ENCODE results near the gene TNRC18. TPM values are rescaled to one million over a fixed set of nuclear protein-coding genes. Genes with fewer than 3 reads are reported as not detected.
"Not testable (repeated sequence)": the region's sequence is repeated elsewhere in the genome, so short reads cannot be mapped to it uniquely, and the experiment has no call there.

TNRC18 gene
- total RNA-seq (ENCODE audit: insufficient read depth, low replicate concordance), result 33.2 TPM

GRCh38 chr7:5423306-5423975 is at the start of gene TNRC18:
Gene TNRC18 (minus strand): TSS chr7:5423834. CDS start chr7:5421246, 2,588 bp downstream.
- no peak for DNase-seq (ENCODE audit: low spot score)

DNA sequence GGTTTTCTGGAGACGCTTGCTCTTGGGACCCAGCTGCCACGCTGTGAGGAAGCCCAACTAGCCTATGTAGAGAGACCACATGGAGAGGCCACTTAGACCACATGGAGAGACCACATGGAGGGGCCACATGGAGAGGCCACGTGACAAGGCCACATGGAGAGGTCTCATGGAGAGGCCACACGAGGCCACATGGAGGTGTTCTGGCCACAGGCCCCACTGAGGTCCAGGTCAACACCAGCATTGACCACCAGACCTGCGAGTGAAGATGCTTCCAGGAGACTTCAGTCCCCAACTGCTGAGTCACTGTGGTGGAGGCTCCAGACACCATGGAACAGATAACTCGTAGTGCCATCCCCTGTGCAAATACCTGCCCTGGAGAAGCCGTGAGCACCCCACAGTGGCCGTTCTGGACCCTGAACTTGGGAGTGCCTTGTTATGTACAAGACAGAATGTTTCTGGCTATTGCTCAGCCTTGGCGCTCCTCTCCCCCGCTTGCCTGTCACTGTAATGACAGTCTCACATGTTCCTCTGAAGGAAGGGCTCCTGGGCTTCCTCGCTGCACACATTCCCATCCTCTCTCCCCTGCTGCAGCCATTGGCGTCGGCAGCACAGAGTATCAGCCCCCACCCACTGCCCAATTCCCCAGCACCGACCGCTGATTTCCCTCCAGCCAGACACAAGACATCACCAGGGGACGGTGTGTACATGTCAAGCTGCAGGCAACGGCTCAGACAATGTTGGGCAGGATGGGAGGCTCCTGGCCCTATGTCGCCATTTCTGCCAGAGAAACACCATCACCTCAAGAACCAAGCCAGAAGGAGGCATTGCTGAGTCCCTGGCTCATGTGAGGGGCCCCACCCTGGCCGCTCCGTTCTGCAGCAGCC is 49.0 kb upstream of the TNRC18 start:
- DNase-seq (ENCODE audit: low spot score), result no peak

DNA sequence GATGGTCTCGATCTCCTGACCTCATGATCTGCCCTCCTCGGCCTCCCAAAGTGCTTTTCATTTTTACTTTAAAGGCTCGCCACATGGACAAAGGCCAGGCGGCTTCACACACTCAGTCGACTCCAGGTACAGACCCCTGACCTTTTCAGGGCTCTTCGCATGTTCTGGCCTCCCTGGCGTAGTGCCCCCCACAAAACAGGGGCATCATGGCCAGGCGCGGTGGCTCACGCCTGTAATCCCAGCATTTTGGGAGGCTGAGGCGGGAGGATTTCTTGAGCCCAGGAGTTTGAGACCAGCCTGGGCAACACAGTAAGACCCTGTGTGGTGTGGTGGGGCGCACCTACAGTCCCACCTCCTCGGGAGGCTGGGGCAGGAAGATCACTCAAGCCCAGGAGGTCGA is 48.0 kb upstream of the TNRC18 start:
- DNase-seq (ENCODE audit: low spot score), result not testable (repeated sequence)

- DNase-seq (ENCODE audit: low spot score), result no peak
These were observed 47.2 kb upstream of the TNRC18 start for GRCh38 chr7:5470816-5471215.

DNA sequence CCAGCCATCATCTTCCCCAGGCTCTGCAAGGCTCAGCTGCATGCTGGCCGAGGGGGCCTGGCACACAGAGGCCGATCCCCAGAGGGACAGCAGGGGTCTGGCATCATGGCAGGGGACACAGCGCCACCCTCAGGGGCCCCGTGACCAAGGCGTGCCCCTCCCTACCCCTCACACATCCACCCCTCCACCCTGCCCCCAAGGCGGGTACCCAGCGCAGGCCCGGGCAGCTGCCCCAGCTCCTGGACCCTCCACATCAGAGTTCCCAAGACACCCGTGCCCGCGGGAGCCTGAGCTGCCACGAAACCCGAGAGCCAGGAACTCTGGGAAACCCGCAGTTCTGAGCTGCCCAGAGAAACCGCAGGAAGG is 46.5 kb upstream of the TNRC18 start:
- DNase-seq (ENCODE audit: low spot score), result no peak

GRCh38 chr7:5469375-5470166 is 45.9 kb upstream of the TNRC18 start:
- no peak for DNase-seq (ENCODE audit: low spot score)

DNA sequence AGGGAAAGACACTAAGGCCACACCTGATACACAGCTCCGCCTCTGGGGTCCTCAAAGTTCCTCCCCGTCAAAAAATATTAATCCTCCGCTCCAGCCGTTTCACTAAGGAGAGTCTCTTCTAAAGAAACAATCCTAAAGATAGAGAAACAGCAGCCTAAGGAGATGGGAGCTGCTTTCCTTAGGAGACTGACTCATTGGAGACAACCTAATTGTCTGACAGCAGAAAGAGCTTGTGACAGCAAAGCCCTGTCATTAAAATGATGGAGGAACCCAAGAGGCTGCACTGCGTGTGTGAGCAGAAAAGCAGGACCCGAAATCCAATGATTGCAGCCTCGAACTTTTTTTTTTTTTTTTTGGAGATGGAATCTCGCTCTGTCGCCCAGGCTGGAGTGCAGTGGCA is 44.0 kb upstream of the TNRC18 start:
- no peak for DNase-seq (ENCODE audit: low spot score)

GRCh38 chr7:5466551-5466950 is 42.9 kb upstream of the TNRC18 start:
- DNase-seq (ENCODE audit: low spot score), result no peak

GRCh38 chr7:5463031-5463430 is 39.4 kb upstream of the TNRC18 start:
- DNase-seq (ENCODE audit: low spot score), result no peak

DNA sequence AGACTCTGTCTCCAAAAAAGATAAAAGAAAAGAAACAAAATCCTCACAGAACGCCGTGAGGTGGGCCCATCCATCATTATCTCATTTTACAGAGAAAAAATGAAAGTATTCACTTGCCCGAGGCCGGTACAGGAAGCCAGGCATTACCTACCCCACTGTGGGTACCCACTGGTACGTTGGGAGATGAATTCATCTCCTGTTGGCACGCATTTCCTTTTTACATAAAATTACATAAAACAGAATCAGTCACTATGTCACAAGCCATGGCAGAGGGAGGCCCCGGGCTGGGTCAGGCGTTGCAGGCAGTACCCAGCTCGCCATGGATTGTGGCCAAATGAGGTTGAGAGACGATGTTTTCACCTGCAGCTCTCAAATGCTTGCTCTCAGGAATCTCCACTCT is 38.6 kb upstream of the TNRC18 start:
- no peak for DNase-seq (ENCODE audit: low spot score)

DNA sequence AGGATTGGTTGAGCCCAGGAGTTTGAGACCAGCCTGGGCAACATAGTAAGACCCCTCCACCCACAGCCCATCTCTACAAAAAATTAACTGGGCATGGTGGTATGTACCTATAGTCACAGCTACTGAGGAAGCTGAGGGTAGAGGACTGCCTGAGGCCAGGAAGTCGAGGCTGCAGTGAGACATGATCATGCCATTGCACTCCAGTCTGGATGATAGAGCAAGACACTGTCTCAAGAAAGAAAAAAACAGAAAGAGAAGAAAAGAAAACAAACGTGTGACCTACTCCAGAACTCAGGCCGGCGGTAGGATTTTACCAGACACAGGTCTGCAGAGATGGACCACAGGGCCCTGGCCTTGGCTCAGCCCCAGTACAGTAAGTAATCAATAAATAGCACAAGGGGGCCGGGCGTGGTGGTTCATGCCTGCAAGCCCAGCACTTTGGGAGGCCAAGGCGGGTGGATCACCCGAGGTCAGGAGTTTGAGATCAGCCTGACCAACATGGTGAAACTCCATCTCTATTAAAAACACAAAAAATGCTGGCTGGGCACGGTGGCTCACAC is 35.4 kb upstream of the TNRC18 start:
- no peak for DNase-seq (ENCODE audit: low spot score)

- DNase-seq (ENCODE audit: low spot score), result no peak
These were observed 33.7 kb upstream of the TNRC18 start for GRCh38 chr7:5457245-5457735.

DNA sequence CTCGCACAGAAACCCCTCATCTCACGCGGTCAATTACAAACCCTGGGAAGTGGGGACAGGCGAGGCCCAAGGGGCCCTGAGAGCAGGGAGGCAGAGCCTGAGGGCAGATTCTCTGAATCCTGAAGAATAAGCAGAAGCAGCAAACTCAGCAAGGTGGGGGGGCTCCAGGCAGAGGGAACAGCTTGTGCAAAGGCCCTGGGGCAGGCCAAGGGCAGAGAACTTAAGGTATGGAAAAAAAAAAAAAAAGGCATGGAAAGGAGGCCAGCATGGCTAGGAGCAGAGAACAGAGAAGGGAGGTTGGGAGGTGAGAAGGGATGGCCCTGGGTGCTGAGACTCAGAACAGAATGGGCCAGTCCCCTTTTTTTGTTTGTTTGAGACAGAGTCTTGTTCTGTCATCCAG is 32.8 kb upstream of the TNRC18 start:
- no peak for DNase-seq (ENCODE audit: low spot score)

- DNase-seq (ENCODE audit: low spot score), result no peak
These were observed 32.1 kb upstream of the TNRC18 start for GRCh38 chr7:5455581-5456219.

- DNase-seq (ENCODE audit: low spot score), result no peak
These were observed 31.5 kb upstream of the TNRC18 start for GRCh38 chr7:5455175-5455574.

GRCh38 chr7:5454485-5454884 is 30.9 kb upstream of the TNRC18 start:
- no peak for DNase-seq (ENCODE audit: low spot score)

- no peak for DNase-seq (ENCODE audit: low spot score)
These were observed 30.0 kb upstream of the TNRC18 start for GRCh38 chr7:5453566-5454075.

DNA sequence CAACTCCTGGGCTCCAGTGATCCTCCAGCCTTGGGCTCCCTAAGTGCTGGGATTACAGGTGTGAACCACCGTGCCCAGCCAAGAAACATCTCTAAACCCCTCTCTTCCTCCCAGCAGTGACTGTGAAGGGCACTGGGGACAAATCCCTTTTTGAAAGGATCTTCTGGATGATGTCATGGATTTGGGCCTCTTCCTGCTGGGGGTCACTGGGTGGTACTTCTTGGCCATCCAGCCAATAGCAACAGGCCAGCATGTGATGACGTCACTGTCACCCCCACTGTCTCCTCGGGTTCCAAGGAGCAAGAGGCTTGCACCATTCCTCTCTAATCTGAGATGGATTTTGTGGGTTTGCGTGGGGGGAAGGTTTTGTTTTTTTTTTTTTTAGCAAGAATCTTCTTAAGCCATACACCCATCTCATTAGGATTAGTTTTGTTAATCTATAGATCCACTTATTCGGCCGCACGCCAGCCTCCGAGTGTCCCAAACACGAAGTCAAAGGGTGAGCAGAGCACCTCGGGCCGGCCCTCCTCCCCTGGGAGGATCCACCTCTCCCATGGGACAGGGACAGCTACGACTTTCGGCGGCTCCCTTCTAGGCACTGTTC is 29.4 kb upstream of the TNRC18 start:
- peak; percentile 66 for DNase-seq (ENCODE audit: low spot score)

- DNase-seq (ENCODE audit: low spot score), result no peak
These were observed 28.9 kb upstream of the TNRC18 start for GRCh38 chr7:5452470-5452899.

DNA sequence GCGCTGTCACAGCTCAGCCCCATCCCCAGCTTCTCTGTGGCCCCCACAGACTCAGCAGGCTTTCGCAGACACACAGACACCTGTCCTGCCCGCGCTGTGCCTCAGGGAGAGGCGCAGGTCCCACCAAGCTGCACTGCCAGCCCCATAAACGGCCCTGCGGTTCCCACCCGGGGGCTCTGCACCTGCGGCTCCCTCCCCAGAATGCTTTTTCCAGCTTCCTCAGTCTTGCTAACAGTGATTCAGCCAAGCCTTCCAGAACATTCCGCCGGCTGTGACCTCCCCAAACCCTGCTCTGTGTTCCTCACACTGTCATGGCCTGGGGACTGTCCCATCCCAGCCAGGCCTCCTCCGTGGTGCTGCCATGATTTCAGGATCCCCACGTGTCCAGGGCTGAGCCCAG is 27.8 kb upstream of the TNRC18 start:
- no peak for DNase-seq (ENCODE audit: low spot score)

All from umbilical cord (tissue), 2 donors.